Mucosa of stomach (tissue), 1 donor: Measurements from ENCODE around the gene MINK1.

Experiments
- H3K27me3 ChIP-seq: one replicate; pipeline ENCODE4 v1.7.0; 2013; ENCODE audit warnings: mild to moderate bottlenecking, low read length; ENCODE audit not compliant: control insufficient read depth, insufficient read depth
- H3K36me3 ChIP-seq: one replicate; pipeline ENCODE4 v1.7.0; 2013; ENCODE audit warnings: low read length; ENCODE audit not compliant: control insufficient read depth, insufficient read depth
- H3K4me1 ChIP-seq: one replicate; pipeline ENCODE4 v1.7.0; 2013; ENCODE audit warnings: mild to moderate bottlenecking, low read length; ENCODE audit not compliant: control insufficient read depth, insufficient read depth
- H3K4me3 ChIP-seq: one replicate; pipeline ENCODE4 v1.7.0; 2013; ENCODE audit warnings: low read length
- H3K9ac ChIP-seq: one replicate; pipeline ENCODE4 v1.7.0; 2013; ENCODE audit warnings: mild to moderate bottlenecking, low read length, moderate library complexity
- H3K9me3 ChIP-seq: one replicate; pipeline ENCODE4 v1.7.0; 2013; ENCODE audit warnings: mild to moderate bottlenecking, low read length, moderate library complexity; ENCODE audit not compliant: control insufficient read depth
- donor health status: Pancreatic carcinoma.

The MINK1 gene

DNA sequence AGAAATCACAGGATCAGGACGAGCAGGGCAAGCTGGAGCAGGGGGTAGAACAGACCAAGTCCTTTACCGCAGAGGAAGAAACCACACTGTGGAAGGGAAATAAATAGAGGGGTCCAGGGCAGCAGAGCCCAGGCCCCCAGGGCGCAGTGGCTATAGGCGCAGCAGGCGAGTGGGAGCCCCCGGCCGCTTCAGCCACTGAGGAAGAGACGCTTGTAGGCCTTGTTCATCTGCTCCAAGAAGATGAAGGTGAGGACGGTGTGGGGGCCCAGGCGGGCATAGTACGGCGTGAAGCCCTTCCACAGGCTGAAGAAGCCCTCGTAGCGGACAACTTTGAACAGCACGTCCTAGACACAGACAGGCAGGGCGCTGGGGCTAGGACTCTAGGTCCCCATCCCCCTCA is 104.4 kb downstream of the MINK1 start:
- no peaks in the 10 kb centered on the region for H3K27me3 ChIP-seq
- H3K4me1 ChIP-seq, result peaks cover 34% of the 10 kb centered on the region
- H3K36me3 ChIP-seq, result peaks cover 5% of the 10 kb centered on the region
- no peak overlapping the region for H3K9ac ChIP-seq
- no peaks in the 10 kb centered on the region for H3K9me3 ChIP-seq
- no peak overlapping the region for H3K4me3 ChIP-seq

GRCh38 chr17:4938069-4938491 is 104.9 kb downstream of the MINK1 start:
- no peaks in the 10 kb centered on the region for H3K27me3 ChIP-seq
- no peaks in the 10 kb centered on the region for H3K9me3 ChIP-seq
- H3K9ac ChIP-seq, result peak overlapping the region; percentile 93
- H3K36me3 ChIP-seq, result peaks cover 5% of the 10 kb centered on the region
- H3K4me3 ChIP-seq, result no peak overlapping the region
- peaks cover 34% of the 10 kb centered on the region for H3K4me1 ChIP-seq

- H3K27me3 ChIP-seq, result no peaks in the 10 kb centered on the region
- peaks cover 33% of the 10 kb centered on the region for H3K4me1 ChIP-seq
- H3K9ac ChIP-seq, result peak overlapping the region; percentile 93
- no peaks in the 10 kb centered on the region for H3K9me3 ChIP-seq
- H3K36me3 ChIP-seq, result peaks cover 5% of the 10 kb centered on the region
- H3K4me3 ChIP-seq, result peak overlapping the region; percentile 70
These were observed 105.8 kb downstream of the MINK1 start for GRCh38 chr17:4938688-4939545.

- H3K4me1 ChIP-seq, result peaks cover 33% of the 10 kb centered on the region
- H3K27me3 ChIP-seq, result no peaks in the 10 kb centered on the region
- H3K9ac ChIP-seq, result peak overlapping the region; percentile 93
- H3K4me3 ChIP-seq, result peak overlapping the region; percentile 70
- H3K9me3 ChIP-seq, result no peaks in the 10 kb centered on the region
- peaks cover 5% of the 10 kb centered on the region for H3K36me3 ChIP-seq
These were observed 106.3 kb downstream of the MINK1 start for GRCh38 chr17:4939546-4939795.

- H3K27me3 ChIP-seq, result no peaks in the 10 kb centered on the region
- H3K9ac ChIP-seq, result peak within 1 kb of the TSS; percentile 93
- H3K4me3 ChIP-seq, result peak within 1 kb of the TSS; percentile 70
- peaks cover 38% of the 10 kb centered on the region for H3K4me1 ChIP-seq
- H3K36me3 ChIP-seq, result peaks cover 9% of the 10 kb centered on the region
- no peaks in the 10 kb centered on the region for H3K9me3 ChIP-seq
These were observed 106.8 kb downstream of the MINK1 start, which contains the start of the genes RNF167 and SLC25A11 for GRCh38 chr17:4939796-4940554. TSS of gene RNF167 (plus strand) at chr17:4940268. CDS start at chr17:4940910, 642 bp downstream. TSS of gene SLC25A11 (minus strand) at chr17:4940046. CDS start at chr17:4939910, 136 bp downstream.

GRCh38 chr17:4940555-4941318 is 107.6 kb downstream of the MINK1 start:
- H3K9me3 ChIP-seq, result no peaks in the 10 kb centered on the region
- H3K9ac ChIP-seq, result peak overlapping the region; percentile 93
- peak overlapping the region; percentile 70 for H3K4me3 ChIP-seq
- no peaks in the 10 kb centered on the region for H3K27me3 ChIP-seq
- peaks cover 46% of the 10 kb centered on the region for H3K4me1 ChIP-seq
- peaks cover 9% of the 10 kb centered on the region for H3K36me3 ChIP-seq

DNA sequence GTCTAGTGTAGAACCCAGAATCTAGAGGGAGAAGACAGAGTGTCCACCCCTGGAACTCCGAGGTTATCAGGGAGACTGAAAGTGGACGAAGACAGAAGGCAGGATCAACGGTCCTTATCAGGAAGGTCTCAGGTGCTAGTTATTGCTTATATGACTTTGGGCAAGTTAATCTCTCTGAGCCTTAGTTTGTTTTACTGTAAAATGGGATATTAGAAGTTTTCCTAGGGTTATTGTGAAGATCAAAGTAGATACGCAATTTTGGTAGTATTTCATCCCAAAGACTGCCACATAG is 108.1 kb downstream of the MINK1 start:
- H3K4me3 ChIP-seq, result peak overlapping the region; percentile 70
- H3K9me3 ChIP-seq, result no peaks in the 10 kb centered on the region
- H3K9ac ChIP-seq, result peak overlapping the region; percentile 93
- peaks cover 50% of the 10 kb centered on the region for H3K4me1 ChIP-seq
- peaks cover 9% of the 10 kb centered on the region for H3K36me3 ChIP-seq
- no peaks in the 10 kb centered on the region for H3K27me3 ChIP-seq

DNA sequence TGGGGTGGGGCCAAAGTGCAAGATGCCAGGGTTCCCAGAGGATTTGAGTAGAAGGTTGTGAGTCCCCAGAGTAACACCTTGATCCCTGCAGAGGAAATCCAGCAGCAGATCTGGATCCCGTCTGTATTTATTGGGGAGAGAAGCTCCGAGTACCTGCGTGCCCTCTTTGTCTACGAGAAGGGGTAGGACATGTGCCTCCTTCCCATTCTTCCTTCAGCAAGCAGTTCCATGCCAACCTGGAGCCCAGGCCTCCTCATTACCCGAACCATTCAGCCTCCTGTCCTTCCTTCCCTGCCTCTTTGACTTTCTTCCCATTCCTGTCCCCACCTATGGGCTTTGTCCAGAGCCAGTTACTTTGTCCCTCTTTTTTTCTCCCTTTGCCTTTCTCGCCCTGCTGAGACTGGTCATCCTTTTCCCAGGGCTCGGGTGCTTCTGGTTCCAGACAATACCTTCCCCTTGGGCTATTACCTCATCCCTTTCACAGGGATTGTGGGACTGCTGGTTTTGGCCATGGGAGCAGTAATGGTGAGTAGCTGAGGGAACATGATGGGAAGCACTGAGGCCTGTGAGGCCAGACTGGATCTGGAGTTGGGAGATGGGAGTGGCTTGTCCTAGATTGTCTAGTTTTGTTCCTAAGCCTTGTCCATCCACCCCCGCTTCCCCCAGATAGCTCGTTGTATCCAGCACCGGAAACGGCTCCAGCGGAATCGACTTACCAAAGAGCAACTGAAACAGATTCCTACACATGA is 109.8 kb downstream of the MINK1 start:
- H3K4me1 ChIP-seq, result peaks cover 54% of the 10 kb centered on the region
- no peaks in the 10 kb centered on the region for H3K9me3 ChIP-seq
- no peak overlapping the region for H3K9ac ChIP-seq
- H3K36me3 ChIP-seq, result peaks cover 5% of the 10 kb centered on the region
- H3K4me3 ChIP-seq, result no peak overlapping the region
- H3K27me3 ChIP-seq, result no peaks in the 10 kb centered on the region

DNA sequence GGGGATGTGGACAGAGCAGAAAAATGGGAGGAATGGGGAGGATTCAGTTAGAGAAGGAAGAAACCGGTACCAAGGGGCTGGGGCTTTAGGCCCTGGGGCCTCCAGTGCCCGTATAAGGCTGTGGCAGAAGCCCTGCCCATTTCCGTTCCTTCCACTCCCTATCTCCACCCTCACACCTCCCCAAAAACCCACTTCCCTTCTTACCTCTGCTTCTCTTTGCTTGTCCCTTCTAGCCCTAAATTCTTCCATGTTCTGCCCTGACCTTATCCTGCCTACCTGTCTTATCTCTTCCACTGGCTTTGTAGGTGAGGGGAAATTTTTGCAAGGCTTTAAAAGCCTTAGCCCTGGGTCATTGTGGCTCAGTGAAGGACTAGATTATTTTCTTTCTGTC is 111.0 kb downstream of the MINK1 start:
- Histone ChIP-seq H3K9me3 (no peaks in the 10 kb centered on the region), H3K4me3 (no peak overlapping the region), H3K4me1 (peaks cover 42% of the 10 kb centered on the region), H3K9ac (peak overlapping the region; percentile 42), H3K36me3 (peaks cover 5% of the 10 kb centered on the region), H3K27me3 (no peaks in the 10 kb centered on the region)

DNA sequence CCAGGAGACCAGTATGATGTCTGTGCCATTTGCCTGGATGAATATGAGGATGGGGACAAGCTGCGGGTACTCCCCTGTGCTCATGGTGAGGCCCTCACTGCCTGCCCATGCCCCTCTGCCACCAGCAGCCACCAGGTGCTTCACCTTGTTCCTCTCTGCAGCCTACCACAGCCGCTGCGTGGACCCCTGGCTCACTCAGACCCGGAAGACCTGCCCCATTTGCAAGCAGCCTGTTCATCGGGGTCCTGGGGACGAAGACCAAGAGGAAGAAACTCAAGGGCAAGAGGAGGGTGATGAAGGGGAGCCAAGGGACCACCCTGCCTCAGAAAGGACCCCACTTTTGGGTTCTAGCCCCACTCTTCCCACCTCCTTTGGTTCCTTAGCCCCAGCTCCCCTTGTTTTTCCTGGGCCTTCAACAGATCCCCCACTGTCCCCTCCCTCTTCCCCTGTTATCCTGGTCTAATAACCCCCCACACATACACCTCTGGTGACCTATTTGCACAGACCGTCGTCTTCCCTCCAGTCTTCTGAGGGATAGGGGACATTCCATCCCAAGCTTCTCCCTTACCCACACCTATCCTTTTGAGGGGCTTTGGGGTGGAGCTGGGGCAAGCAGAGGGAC is 111.5 kb downstream of the MINK1 start:
- Histone ChIP-seq H3K4me3 (peak overlapping the region; percentile 21), H3K36me3 (peaks cover 5% of the 10 kb centered on the region), H3K9ac (peak overlapping the region; percentile 42), H3K27me3 (no peaks in the 10 kb centered on the region), H3K9me3 (no peaks in the 10 kb centered on the region), H3K4me1 (peaks cover 41% of the 10 kb centered on the region)
